ENCODE results near the gene SLC25A20.
"Not testable (repeated sequence)": the region's sequence is repeated elsewhere in the genome, so short reads cannot be mapped to it uniquely, and the experiment has no call there.

The SLC25A20 gene, protein sequence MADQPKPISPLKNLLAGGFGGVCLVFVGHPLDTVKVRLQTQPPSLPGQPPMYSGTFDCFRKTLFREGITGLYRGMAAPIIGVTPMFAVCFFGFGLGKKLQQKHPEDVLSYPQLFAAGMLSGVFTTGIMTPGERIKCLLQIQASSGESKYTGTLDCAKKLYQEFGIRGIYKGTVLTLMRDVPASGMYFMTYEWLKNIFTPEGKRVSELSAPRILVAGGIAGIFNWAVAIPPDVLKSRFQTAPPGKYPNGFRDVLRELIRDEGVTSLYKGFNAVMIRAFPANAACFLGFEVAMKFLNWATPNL

DNA sequence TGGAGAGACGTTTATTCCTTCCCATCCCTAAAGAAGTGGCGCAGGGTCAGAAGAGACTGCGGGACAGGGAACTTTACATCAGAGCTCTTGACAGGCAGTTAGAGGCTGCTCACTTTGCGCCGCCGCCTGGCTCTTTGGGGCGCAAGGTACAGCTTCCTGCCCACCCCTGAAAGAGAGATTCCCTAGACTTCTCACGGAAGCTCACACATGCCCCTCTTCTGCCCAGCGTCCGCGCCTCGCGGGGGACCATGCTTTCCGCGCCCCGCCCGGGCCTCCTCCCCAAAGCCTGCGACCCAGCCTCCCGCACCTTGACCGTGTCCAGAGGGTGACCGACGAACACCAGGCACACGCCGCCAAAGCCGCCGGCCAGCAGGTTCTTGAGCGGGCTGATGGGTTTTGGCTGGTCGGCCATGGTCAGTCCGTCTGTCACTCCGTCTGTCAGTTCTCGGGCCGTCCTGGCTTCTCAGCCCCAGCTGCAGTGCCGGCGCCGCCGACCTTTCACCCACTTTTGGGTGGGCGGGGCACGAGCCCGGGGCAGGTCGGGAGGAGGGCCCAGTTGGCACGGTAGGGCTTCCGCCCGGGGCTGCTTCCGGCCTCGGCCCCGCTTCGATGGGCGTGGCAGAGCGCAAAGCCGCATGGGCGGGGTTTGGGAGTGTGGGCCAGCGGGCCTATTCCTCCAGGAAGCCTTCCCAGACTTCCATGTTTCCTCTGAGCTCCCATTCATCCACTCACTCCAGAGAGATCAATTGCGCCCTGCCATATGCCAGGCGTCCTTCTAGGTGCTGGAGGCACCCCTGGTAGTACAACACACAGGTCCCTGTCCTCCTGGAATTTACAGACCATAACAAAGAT lies at the start of gene SLC25A20:
SLC25A20 (minus strand) TSS at position 500 of the 852 bp plus-strand sequence; CDS start at position 412, 88 bp downstream.
- DNase-seq, result peak; percentile 50

GRCh38 chr3:48945891-48946549 lies 47.3 kb upstream of the SLC25A20 start:
- no peak for DNase-seq

DNA sequence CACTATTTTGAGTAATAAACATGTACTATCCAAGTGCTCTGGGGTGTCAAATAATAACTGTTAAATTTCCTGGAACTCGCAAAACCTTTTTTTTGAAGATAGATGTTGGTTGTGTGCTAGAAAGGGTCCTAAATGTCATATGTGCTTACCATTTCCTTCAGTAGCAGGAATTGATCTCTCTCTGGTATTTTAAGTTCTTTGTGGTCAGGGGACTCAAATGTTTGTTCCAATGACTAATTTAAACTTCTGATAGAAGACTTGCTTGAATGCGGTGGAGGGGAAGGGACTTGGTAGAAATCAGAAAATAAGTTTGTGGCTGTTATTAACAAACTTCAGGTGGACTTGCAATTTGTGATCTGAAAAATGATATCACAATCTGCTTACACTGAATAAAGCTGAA lies 46.8 kb upstream of the SLC25A20 start:
- DNase-seq, result no peak

DNA sequence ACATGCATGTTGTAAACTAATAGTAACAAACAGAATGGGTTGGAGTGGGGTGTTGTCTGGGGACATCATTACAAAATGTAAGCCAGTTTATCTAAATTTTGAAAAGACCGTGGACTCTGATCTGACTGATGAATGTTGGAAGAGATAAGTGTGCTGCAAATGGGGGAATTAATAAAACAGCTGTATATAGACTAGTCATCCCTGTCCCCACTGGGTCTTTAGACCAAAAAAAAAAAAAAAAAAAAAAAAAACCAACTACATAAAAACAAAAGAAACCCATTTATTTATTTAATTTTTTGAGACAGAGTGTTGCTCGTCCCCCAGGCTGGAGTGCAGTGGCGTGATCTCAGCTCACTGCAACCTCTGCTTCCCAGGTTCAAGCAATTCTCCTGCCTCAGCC lies 40.0 kb upstream of the SLC25A20 start:
- DNase-seq, result no peak

DNA sequence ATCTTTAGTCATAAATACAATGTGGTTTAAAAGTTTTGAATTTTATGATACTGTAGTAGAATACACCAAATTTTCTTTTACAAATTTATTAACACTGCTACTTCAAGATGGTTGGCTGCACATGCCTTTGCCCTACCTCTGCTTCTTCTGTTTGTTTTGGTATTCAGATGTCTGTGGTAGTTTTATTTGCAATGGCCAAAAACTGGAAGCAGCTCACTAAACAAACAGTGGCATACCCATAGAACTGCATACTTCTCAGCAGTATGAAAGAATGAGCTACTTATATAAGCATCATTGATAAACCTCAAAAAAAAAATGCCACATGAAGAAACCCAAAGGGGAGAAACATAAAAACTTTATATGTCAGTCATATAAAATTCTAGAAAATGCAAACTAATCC lies 39.5 kb upstream of the SLC25A20 start:
- DNase-seq, result no peak

DNA sequence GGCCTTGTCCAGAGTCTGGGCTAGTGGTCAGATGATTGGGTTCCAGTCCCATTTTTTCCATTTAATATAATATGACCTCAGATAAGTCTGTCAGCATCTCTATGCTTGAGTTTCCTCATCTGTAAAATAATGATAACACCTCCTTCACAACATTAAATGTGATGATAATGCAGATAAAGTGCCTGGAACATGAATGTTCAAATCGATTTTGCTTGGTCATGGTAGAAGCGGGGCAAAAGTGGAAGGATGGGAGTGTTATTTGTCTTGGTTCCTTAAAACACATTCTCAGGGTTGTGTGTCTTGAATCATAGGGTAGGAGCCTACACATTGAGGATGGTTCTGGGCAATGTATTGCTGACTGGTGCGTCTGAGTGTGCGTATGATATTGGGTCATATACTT lies 36.8 kb upstream of the SLC25A20 start:
- DNase-seq, result no peak

- DNase-seq, result no peak
Measured at GRCh38 chr3:48934333-48934991, 35.8 kb upstream of the SLC25A20 start.

DNA sequence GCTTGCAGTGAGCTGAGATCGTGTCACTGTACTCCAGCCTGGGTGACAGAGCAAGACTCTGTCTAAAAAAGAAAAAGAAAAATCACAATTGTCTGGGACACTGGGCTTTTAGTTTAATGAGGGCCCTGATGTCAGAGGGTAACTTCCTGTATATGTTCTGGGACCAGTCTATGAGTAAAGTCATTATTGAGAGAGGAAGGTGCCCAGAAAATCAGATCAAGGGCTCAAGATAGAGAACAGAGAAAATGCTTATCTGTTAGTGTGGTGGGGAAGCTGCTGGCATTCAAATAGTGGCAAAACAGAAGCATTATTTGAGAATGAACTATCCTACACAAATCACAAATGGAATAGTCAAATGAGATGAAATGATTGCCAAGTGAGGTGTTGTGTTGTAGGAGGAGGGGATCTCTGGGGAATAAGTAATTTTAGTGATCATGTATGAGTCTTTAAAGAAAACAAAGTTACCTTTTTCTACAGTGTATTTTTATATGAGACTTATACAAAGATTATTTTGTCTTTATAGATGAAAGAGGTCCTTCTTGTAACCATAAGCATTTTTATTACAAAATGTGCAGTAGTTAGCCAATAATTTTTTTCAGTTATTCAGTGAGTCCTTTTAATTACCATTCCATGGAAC lies 33.4 kb upstream of the SLC25A20 start:
- DNase-seq, result no peak

- no peak for DNase-seq
Measured at GRCh38 chr3:48930590-48930989, 31.9 kb upstream of the SLC25A20 start.

- DNase-seq, result no peak
Measured at GRCh38 chr3:48929358-48930035, 30.8 kb upstream of the SLC25A20 start.

DNA sequence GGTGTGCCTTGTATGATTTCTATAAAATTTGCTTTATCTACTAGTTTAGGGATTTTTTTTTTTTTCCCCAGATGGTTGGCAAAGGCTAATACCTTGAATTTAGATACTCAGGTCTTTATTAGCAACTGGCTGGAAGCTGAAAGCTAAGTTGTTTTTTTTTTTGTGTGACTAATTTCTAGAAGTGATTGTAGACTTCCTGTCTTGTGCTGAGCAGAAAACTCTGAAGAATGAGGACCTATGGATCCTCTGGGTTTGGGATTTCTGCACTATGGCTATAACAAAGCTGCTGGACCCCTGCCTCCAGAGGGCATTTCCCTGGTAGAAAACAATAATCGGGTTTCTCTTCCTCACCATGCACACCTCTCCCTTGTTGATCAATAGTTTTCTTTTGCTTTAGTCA lies 30.0 kb upstream of the SLC25A20 start:
- no peak for DNase-seq

DNA sequence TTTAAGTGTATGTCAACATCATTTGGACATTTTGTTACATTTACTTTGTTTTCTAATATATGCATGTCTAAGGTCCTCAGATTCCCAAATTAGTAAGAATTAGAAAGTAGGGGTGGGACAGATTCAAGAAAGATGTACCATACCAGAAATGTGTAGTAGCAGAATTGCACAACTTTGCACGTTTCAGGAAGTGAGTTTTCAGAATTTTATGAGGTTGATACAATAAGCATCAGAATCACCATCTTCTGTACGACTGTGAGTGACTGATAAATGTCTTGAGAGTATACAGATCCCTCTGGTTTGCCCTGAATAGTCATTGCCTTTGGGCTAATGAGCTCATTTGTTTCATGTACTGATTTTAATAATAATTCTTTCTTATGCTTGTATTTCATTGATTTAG lies 29.2 kb upstream of the SLC25A20 start:
- DNase-seq, result no peak

DNA sequence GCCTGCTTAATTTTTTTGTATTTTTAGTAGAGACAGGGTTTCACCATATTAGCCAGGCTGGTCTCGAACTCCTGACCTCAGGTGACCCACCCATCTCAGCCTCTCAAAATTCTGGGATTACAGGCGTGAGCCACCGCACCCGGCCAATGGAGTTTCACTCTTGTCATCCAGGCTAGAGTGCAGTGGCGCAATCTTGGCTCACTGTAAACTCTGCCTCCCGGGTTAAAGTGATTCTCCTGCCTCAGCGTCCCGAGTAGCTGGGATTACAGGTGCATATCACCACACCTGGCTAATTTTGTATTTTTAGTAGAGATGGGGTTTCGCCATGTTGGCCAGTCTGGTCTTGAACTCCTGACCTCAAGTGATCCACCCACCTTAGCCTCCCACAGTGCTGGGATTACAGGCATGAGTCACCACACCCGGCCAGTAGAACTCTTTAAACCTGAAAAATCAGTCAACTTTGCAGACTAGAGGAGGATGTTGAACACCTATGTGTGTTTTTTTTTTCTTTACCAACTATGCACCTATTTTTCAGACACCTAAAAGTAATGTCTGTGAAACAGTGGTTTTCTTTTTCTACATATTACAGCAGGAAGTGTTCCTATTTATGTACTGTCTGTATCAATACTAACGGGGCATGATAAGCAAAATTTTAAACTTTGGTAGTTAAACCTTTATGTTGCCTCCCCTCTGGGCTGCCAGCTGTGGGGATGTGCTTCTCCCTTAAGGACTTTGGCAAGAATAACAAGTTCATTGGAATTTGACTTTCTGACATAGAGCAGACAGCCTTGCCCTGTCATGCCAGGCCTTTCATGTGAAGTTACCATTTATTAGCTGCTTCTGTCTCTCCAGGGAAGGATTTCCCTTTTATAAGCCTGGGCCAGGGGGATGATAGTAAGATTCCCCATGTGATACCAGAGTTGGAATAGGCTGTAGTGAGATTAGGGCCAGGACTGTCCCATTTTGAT lies 28.0 kb upstream of the SLC25A20 start:
- no peak for DNase-seq

DNA sequence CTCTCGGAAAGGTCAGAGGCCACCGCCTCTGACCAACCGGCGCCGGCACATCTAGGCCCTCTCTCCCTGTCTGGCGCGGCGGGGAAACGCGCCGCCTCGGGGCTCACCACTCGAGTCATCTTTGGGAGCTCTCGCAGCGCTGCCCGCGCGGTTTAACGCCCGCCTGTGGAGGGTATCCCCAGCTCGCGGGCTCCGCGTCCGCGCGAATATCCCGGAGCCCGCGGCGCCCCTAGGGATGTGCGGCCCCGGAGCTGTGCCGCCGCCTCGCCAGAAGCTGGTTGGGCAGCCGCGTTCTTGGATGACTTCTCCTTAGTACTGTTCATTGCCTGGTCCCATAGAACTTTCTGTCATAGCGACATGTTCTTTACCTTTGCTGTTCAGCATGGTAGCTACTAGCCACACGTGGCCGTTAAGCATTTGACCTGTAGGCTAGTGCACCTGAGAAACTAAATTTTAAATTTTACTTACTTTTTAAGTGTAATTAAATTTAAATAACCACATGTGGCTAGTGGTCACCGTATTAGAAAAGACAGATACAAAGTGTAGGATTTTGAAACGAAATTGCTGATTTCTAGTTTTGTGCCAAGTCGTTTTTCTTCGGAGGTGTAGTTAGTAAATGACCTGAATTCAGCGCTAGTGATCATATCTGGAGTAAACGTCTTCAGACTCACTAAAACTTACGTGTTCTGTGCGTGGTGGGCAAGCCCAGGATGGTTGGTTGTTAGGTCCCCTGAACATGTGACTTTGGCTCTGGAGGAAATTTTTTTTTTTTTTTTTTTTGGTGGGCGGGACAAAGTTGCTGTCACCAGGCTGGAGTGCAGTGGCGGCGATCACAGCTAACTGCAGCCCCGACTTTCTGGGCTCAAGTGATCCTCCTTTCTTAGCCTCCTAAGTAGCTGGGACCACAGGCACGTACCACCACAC lies 20.8 kb upstream of the SLC25A20 start:
- no peak for DNase-seq

DNA sequence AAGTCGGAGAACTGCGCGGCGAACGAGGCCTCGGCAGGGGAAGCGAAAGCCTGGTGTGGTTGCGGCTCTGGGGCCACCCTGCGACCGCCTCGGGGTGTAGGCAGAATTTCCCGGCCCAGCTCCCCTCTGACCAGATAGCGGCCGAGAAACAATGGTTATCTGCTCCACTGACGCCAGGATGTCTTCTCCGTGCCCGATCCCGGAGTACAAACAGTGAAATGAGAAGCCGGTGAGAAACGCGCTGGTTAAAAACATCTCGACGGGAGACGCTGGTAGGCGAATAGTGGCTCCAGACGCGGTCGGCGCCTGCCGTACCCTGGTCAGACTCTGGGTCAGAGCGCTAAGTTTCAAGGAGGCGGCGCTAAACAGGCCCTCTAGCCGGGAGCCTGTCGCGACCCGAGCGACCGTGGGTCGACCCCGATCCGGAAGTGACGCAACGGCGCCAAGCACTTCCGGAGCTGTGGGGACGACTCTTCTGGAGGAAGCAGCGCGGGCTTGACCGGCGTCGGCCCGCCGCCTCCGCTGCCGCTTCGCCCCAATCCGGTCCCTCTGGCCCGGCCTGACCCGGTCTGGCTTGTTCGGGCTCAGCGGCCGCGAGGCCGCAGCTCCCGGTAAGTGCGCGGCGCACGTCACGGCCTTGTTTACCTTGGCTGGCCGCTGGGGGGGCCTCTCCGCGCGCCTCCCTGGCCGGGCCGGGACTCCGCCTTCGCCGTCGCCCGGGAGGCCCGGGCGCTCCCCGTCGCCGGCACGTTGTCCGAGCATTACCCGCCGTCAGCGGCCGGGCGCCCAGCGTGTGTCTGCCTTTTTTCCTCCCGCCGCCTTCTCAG lies 19.9 kb upstream of the SLC25A20 start, which contains the start of gene ARIH2:
ARIH2 (plus strand) TSS at position 455 of the 827 bp plus-strand sequence. CDS start 8,717 bp downstream, outside the sequence.
- peak; percentile 51 for DNase-seq

- no peak for DNase-seq
Measured at GRCh38 chr3:48915296-48915695, 16.6 kb upstream of the SLC25A20 start.

DNA sequence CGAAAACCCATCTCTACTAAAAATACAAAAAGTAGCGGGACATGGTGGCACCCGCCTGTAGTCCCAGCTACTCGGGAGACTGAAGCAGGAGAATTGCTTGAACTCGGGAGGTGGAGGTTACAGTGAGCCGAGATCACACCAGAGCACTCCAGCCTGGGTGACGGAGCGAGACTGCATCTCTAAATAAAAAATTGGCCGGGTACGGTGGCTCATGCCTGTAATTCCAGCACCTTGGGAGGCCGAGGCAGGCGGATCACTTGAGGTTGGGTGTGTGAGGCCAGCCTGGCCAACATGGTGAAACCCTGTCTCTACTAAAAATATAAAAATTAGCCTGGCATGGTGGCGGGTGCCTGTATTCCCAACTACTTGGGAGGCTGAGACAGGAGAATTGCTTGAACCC lies 8.3 kb upstream of the SLC25A20 start:
- not testable (repeated sequence) for DNase-seq

GRCh38 chr3:48899273-48899672 lies 591 bp upstream of the SLC25A20 start:
- DNase-seq, result no peak

All from DMS153 (cell line).